HEK293T (cell line): ENCODE results near the gene ZNF750.

Experiments used
- ARNT ChIP-seq: fragments of 450-650 bp; IDR thresholded peaks from 2 replicates; pipeline ENCODE4 v1.6.1; 2017; ENCODE audit warnings: mild to moderate bottlenecking
- BHLHE40 ChIP-seq: fragments of 450-650 bp; IDR thresholded peaks from 2 replicates; pipeline ENCODE4 v1.6.1; 2016; ENCODE audit warnings: mild to moderate bottlenecking, moderate library complexity, borderline replicate concordance
- ELF4 ChIP-seq: fragments of 450-650 bp; IDR thresholded peaks from 2 replicates; pipeline ENCODE4 v1.6.1; 2017; ENCODE audit warnings: antibody characterized with exemption
- FOXA1 ChIP-seq: fragments of 450-650 bp; IDR thresholded peaks from 2 replicates; pipeline ENCODE4 v1.6.1; 2016; ENCODE audit warnings: mild to moderate bottlenecking
- FOXK2 ChIP-seq: fragments of 450-650 bp; IDR thresholded peaks from 2 replicates; pipeline ENCODE4 v1.6.1; 2016; ENCODE audit warnings: mild to moderate bottlenecking
- FOXM1 ChIP-seq: fragments of 450-650 bp; IDR thresholded peaks from 2 replicates; pipeline ENCODE4 v1.6.1; 2017; ENCODE audit warnings: mild to moderate bottlenecking, borderline replicate concordance
- SUZ12 ChIP-seq: fragments of 450-650 bp; IDR thresholded peaks from 2 replicates; pipeline ENCODE4 v1.6.1; 2016; ENCODE audit warnings: mild to moderate bottlenecking
- ZNF384 ChIP-seq: fragments of 450-650 bp; IDR thresholded peaks from 2 replicates; pipeline ENCODE4 v1.6.1; 2016
- TF ChIP-seq, protein P1 (sequence below): fragments of 450-650 bp; IDR thresholded peaks from 2 replicates; pipeline ENCODE4 v1.6.1; 2016

DNA sequence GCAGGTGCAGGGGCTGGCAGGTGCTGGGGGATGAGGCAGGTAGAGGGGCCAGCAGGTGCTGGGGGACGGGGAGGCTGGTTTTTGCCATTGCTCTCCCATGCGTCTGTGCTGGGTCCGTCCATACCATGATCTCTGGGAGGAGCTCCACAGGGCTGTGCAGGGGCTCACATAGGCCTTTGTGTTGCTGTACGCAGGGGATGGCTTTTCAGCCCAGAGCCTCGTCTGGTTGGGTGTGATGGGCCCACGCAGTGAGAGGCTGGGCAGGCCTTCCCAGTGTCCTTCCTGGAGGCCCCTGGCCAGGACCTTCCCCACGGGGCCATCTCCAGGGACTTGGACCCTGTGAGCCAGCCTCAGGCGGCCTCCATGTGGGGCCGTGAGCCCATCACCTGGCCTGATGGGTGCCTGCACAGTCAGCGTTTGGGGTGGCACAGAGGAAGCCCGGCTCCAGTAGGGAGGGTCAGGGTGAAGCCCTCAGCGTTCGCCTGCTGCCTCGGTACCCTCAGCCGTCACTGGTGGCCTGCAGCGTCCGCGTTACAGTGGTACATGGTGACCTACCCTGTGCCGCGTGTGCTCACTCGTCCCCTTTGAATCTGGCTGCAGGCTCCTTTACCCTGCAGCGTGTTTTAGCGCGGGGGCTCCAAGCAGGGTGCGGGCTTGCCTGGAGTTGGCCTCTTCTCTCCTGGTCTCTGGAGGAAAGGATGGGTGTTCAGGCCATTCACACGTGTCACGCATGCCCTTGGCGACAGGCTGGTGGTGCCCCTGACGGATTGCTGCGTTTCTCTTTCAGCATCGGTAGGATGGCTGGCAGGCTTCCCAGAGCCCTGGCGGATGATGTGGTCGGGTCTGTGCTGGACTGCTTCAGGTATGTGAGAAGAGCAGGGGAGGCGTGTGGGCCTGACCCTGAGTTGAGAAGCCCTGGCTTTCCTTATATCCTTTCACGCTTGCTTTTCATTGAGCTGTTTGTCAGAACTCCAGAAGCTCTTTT is 30.6 kb downstream of the ZNF750 start:
- no peak for TF ChIP-seq FOXM1
- no peak for TF ChIP-seq BHLHE40
- no peak for TF ChIP-seq SUZ12
- no peak for TF ChIP-seq ZNF384
- no peak for TF ChIP-seq FOXA1
- TF ChIP-seq FOXK2: no peak
- no peak for TF ChIP-seq ARNT
- TF ChIP-seq ELF4: no peak
- TF ChIP-seq, protein P1, sequence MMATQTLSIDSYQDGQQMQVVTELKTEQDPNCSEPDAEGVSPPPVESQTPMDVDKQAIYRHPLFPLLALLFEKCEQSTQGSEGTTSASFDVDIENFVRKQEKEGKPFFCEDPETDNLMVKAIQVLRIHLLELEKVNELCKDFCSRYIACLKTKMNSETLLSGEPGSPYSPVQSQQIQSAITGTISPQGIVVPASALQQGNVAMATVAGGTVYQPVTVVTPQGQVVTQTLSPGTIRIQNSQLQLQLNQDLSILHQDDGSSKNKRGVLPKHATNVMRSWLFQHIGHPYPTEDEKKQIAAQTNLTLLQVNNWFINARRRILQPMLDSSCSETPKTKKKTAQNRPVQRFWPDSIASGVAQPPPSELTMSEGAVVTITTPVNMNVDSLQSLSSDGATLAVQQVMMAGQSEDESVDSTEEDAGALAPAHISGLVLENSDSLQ: no peak
